HG03196 (cell line): ENCODE data around the gene GFPT2.
"Not testable (repeated sequence)": the region's sequence is repeated elsewhere in the genome, so short reads cannot be mapped to it uniquely, and the experiment has no call there.

ENCODE experiments used
- ATAC-seq: cut with Tn5 transposase; IDR thresholded peaks from one replicate; pipeline ENCODE4 v1.9.1; 2021; ENCODE audit not compliant: unreplicated experiment

The GFPT2 gene

DNA sequence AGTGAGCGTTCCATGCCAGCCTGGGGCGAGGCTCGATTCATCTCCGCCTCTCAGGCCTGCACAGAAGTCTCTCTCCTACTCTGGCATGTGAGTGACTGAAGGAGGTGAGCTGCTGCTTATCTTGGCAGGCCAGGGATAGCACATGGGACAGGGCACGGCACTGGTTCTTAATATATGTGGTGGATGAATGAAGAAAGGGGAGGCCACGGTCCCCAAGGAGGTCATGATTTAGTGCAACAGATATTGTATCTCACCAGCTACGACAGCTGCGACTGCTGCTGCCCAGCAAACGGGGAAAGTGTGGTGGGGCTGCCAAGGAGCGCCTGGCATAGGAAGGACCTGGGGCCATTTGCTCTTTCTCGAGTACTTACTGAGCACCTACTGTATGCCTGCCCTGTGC is 41.9 kb downstream of the GFPT2 start:
- ATAC-seq = no peak

DNA sequence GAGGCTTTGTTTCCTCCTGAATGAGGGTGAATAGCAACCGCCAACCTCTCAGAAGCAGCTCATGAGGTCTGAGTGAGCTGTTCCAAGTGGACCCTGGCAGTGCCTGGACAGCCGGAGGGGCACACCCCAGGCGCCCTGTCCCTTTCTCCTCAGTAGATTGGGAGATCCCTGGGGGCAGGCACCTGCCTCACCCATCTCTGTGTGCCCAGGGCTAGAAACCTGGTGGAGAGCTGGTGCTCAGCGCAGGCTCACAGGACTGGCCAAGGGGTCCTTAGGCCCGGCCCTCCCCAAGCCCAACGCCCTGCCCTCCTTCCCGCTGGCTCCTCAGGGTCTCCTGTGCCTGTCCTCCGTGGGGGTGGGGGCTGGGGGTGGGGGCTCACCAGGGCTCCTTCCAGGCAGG is 46.3 kb downstream of the GFPT2 start:
- no peak for ATAC-seq

DNA sequence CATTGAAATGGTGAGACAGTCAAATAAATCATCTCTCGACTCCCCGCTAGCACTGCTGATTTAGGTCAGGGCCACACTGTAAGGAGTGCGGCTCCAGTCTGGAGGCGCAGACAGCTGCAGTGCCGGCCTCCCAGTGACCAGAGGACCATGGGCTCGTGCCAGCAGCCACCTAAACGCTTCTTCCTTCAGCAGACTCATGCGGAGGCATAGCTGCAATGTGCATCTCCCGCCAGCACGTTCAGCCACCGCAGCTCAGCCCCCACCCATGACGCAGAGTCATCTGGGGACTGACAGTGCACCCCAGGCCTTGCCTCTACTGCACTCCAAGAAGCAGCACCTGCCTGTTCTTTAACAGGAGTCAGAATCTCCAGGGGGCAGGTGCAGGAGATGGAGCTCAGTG is 47.7 kb downstream of the GFPT2 start:
- no peak for ATAC-seq

DNA sequence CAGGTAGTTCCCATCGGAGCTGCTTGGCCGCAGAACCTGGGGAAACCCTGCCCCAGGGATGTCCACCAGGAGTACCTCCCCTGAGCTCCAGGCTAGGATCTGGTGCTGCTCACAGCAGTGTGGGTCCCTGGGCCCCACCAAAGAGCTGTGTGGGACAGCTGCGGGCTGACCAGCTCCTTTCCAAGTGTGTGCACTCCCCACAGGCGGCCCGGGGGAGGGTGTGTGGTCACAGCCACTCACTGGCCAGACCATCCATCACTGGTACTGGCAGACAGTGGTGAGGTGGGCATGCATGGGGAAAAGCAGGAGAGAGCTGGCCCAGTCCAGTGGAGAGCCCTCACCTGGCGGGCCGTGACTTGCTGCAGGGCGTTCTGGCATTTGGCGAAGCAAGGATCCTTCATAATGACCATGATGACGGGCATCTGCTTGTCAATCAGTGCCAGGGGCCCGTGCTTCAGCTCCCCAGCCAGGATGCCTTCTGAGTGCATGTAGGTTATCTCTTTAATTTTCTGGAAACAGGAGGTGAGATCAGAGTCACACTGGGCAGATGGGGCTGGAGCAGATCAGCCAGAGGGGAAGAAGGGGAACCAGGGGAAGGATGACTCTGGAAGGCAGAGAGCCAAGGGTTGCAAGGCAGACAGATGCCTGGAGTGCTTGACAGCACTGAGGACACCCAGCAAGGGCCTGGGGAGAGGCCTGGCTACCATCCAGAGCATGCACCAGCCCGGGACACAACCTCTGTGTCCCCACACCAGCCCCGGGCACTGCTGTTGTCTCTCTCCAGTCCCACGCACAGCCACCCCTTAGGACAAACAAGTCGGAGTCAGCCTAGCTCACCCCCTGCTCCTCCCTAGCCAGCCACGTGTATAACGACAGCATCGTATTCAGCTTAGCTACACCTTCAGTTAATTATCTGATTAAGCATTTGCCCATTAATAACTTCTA is 48.4 kb downstream of the GFPT2 start:
- ATAC-seq = no peak

DNA sequence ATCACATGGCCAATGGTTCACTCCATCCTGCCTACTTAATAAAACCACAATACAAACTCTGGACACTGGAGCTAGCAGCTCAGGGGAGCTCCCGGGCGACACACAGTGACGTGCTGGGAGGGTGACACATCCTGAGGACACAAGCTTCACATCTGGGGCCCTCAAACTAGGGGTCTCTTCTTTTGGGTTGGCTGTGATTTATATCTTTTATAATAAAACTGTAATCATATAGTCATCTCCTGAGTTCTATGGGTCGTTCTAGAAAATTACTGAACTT is 49.2 kb downstream of the GFPT2 start:
- ATAC-seq = no peak

DNA sequence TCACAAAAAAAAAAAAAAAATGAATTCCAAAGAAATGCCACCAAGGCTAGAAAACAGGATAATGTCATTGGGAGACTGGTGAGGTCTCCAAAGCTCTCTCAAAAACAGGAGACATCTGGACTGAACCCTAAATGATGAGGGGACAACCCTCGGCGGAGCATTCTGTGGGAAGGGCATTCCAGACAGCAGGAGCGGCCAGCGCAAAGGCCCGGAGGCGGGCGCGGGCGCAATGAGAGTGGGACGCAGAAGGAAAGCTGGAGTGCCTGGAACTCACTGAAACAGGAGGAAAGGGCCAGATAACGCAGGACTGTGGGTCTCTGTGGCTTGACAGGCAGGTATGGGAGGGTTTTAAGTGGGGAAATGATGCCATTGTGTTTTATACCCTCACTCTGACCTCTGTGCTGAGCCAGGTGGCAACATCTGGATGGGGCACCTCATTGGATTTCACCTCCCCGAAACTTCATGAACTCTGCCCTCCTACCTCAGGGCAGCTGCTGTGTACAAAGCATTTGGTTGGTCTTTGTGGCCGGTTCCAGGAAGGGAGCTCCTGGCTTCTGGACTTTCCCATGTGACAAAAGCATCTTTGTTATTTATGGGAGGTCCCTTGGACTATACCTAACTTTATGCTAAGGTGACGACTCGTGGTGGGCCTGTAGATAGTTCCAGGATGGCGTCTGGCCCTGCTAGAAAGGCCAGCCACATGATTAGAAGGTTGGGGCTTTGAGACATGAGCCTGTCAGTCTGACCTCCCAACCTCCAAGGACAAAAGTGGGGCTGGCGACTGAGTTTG is 49.7 kb downstream of the GFPT2 start:
- no peak for ATAC-seq

DNA sequence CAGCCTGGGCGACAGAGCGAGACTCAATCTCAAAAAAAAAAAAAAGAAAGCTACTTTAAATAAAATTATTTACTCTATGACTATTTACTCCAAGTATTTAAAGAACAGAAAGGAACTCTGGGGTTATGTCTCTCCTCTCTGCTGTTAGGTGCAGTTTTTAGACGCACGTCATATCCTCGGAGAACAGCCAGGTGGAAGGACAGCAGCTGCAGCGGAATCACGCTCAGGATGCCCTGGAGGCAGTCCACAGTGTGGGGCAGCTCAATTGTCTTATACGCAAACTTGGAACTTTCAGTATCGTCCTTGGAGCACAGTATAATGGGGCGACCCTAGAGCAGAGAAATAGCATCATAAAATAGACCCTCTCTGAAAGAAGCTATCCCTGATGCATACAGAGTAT is 50.9 kb downstream of the GFPT2 start:
- no peak for ATAC-seq

DNA sequence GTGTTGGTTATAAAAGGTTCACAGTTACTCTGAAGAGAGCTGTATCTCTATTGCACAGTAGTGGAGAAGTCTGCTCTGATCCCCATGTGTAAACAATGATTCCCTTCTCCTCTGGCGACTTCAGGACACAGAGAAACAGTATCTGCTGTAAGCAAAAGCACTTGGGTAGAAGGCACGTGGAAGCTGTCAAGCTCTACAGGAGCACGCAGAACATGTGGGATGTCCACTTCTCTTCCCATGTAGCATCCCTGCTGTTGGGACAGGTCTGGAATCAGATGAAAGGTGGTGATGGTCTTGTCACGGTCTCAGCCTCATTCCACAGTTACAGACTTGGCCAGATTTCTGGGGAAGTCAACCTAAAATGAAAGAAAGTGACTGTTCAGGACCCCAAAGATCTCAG is 51.9 kb downstream of the GFPT2 start:
- ATAC-seq = no peak

DNA sequence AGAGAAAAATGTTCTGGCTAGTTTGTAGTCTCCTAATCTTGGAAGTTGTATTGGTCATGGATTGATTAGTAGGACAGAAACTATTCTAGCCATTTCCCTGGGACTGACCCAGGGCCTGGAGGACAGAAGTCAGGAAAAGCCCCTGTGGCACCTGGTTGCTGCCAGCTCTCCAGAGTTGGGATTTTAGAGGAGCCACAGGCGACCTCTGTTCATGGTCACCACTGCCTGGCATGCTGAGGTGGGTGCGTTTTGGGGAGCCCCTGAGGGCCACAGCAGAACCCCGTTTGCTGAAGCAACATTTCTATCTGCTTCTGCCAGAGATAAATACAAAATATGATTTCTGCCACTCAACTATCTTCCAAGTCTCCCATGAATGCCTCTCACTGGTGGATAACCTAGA is 53.6 kb downstream of the GFPT2 start:
- ATAC-seq = no peak

DNA sequence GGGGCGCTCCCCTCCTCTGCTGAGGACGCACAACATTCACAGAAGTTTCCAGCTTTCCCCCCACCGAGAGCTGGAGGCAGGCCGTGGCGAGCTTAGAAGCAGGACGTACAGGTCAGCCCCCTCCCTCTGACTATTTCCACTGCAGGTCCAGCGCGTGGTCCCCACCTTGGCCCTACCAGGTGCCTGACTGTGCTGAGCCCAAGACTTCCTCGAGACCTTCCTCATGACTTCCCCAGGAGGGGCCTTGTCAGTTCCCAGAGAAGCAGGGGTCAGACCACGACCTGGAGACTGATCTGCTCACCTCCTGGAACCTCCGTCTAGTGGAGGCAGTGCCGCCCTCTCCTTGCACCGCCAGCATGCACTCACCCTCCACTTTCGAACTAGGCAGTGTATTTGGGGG is 54.1 kb downstream of the GFPT2 start:
- ATAC-seq = not testable (repeated sequence)

DNA sequence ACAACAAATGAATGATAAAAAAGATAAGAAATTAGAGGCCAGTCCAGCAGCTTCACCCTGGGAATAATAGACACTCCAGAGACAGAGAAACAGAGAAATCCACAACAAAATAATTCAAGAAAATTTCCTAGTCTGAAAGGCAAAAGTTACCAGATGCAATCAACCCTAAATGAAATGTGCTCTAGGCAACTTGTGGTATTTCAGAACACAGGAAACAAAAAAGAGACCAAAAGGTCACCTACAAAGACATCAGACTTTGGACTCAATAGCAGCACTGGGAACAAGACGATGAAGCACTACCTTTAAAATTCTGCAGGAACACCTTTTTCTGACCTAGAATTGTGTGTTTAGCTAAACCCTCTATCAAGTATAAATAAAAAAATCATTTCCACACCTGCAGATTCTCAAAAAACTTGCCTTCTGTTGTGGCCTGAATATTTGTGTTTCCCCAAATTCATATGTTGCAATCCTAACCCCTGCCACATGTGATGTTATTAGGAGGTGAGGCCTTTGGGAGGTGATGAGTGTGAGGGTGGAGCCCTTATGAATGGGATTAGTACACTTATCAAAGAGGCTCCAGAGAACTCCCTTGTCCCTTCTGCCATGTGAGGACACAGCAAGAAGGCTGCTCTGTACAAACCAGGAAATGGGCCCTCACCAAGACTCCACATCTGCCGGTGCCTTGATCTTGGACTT is 55.4 kb downstream of the GFPT2 start:
- ATAC-seq = no peak

DNA sequence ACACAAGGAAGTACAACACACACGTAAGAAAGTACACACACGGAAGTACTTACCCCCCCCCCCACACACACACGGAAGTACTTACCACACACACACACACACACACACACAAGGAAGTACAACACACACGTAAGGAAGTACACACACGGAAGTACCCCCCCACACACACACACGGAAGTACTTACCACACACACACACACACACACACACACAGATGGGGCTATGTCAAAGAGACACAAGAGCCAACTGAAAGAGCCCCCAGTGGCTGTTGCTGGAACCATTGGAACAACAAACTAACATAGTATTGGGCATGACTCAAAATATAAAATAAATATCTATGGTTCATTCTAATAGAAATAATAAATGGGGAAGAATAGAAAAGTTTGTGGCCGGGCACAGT is 56.4 kb downstream of the GFPT2 start:
- ATAC-seq = no peak

DNA sequence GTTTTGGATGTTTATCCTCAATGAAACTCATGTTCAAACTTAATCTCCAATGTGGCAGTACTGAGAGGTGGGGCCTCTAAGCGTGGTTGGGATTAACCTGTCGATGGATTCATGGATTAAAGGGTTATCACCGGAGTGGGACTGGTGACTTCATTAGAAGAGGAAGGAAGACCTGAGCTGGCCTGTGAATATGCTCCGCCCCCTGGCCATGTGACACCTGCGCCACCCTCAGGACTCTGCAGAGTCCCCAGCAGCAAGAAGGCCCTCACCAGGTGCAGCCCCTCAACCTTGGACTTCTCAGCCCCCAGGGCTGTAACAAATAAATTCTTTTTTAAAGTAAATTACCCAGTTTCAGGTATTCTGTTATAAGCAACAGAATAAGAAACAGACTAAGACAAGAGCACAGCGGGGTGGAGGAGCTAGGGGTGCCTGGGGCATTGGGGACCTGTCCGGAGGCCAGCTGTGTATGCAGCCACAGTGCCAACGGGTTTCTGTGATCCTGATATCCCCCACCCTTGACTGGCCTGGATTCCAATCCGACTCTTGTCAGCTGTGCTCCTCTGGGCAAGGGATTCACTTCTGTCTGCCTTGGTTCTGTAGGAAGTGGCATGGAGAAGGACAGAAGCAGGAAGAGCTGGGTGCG is 58.1 kb downstream of the GFPT2 start:
- no peak for ATAC-seq

DNA sequence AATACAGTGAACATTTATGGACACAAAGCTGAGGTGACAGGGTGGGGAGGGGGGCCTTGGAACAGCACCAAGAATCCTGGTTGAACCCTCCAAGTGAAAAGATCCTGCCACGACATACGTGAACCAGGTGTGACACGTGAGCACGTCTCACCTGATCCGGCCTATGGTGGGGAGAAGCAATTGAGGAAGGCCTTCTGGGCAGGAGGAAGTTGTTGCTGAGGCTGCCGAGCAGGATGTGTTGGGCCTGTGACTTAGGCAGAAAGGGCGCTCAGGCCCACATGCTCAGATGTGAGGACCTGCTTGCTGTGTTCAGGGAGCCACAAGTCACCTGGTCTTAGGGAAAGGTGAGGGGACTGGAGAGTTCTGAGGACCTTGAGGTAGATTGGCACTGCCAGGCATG is 58.7 kb downstream of the GFPT2 start:
- no peak for ATAC-seq

DNA sequence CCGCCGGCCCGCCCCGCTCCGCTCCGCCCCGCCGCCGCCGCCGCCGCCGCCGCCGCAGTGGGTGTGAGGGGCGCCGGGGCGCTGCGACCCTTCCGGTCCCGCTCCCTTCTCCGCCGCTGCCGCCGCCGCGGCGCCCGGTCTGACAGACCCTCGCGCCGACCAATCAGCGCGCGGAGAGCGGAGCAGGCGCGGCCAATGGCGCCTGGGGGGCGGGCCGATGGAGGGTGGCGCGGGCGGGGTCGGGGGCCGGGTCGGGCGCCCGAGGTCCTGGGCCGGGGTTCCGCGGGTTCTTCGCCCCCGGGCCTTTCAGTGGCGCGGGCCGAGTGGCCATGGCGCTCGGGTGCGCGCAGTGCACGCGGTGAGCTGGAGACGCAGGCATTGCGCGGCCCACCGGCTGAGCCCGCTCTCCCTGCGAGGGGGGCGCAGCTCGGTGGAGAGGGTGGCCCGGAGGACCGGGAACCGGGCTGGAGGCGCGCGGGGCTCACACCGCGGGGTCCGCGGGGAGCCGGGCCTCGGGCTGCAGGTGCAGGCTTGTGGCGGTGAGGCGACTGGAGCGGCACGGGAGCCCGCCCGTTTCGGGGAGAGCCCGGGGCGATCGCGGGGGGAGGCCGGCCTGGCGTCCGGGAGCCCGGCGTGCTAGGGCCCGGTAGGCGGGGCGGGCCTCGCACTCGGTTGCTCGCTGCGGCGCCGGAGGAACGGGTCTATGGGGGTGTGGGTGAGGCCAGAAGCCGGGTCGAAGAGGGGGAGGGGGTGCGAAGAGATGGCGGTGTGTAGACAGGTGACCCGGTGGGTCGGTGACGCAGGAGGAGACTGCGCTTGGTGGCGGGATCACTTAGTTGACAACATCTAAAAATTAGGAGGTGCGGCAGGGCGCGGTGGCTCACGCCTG is 60.9 kb downstream of the GFPT2 start, which contains the start of gene MAPK9:
TSS of gene MAPK9 (minus strand) at position 141 of the 889 bp plus-strand sequence. CDS start 11,522 bp downstream, outside the sequence.
- peak; percentile 78 for ATAC-seq

DNA sequence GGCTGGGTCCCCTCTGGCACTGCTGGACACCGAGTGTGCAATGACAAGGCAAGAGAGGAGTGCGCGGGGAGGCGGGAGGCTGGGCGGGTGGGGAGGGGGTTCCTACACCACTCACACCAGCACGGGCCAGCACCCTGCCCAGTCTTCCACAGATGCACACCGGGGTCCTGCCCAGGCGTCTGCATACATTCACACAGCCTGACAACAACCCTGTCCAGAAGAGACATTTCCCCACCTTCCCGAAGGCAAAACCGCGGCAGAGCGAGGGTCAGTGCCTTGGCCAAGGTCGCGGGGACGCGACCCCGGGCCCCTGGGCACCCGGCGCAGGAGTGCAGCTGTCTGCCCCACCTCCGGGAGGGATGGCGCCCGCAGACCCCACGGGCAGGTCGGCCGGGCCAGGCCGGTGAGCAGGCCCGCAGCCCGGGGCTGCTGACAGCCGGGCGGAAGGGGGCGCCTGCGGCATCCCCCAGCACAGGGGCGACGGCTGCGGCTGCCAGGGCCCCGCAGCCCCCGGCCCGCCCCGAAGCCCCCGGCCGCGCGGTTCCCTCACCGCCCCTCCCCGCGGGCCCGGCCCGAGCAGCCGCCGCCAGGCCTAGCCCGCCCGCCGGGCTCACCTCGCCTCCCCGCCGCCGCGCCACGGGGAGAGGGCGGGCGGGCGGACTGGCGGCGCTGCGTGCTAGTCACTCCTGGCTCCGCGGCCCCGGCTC is 61.7 kb downstream of the GFPT2 start:
- ATAC-seq = peak; percentile 31

DNA sequence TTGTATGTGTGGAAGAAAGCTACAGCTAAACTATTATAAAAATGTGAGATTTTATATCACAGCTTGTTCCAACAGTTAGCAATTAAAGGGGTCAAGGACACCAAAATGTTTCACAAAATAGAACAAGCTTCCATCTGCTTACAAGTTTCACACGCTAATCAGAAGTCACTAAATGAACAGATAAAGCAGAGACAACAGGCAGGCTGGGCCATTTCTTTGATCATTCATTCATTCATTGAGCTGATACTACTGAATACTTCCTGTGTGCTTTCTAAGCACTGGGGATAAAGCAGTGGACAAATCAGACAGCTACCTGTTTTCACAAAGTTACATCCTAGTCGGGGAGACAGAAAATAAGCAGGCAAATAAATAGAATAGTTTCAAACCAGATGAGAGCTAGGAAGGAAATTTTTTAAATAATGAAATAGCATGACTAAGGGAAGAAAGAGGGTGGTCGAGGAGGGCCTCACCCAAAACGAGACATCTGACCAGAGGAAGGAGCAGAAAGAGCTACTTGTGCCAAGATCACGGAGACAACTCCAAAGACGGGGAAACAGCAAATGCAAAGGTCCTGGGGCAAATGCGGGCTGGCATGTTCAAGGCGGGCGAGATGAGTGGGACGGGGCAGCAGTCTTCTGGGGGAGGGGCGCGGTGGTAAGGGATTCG is 62.4 kb downstream of the GFPT2 start:
- ATAC-seq = no peak

DNA sequence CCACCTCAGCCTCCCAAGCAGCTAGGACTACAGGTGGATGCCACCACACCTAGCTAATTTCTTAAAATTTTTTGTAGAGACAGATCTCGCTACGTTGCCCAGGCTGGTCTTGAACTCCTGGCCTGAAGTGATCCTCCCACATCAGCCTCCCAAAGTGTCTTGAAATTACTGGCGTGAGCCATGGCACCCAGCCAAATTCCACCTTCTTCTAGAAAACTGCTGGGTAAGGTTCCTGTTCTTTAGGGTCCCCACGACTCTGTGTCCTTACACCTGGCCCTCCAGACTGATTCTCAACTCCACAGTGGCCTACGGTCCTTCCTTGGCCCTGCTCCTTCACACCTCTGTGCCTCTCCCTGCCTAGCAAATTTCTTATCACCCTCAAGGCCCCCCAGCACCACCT is 63.2 kb downstream of the GFPT2 start:
- no peak for ATAC-seq

DNA sequence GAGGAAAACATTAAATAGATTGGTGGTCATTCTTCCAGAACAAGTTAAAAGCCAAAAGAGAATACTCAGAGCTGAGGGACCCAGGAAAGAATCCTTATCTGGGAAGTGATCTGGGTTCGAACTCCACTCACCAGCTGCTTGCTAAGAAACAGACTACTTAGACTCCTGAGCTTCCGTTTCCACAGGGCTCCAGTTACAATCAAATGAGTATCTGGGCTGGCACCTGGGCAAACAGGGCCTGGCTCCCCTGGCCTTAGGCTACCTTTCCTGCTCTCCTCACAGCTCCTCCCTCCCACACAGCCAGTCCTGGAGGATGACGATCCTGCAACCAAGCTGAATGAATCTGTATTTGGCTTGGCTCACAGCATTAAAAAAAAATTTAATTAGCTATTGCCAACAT is 63.7 kb downstream of the GFPT2 start:
- no peak for ATAC-seq
